ENCODE results near the gene TPK1.
A peak's percentile ranks its signal among the peaks of the same experiment; 100 is the strongest.

TPK1 gene

DNA sequence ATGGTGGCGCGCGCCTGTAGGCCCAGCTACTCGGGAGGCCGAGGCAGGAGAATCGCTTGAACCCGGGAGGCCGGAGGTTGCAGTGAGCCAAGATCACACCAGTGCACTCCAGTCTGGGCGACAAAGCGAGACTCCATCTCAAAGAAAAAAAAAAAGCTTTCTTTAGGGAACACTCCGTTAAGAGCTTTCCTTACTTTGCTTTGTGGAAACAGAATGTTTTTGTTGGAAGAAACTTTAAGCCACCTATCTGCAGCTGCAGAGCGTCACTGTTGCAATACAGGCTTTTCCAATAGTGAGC, 641 bp upstream of the TPK1 start:
- TF ChIP-seq CTCF (conservative IDR thresholded peaks at IDR 0.05; ENCODE audit: low read depth, low read length) = no peak
- DNase-seq (ENCODE audit: low read depth) = no peak
- H3K4me3 ChIP-seq (ENCODE audit: low read length) = peak overlapping the region; percentile 89

GRCh38 chr7:144835155-144835611, 670 bp downstream of the TPK1 start:
- H3K4me3 ChIP-seq (ENCODE audit: low read length) = peak overlapping the region; percentile 89
- TF ChIP-seq CTCF (conservative IDR thresholded peaks at IDR 0.05; ENCODE audit: low read depth, low read length) = no peak
- DNase-seq (ENCODE audit: low read depth) = no peak

DNA sequence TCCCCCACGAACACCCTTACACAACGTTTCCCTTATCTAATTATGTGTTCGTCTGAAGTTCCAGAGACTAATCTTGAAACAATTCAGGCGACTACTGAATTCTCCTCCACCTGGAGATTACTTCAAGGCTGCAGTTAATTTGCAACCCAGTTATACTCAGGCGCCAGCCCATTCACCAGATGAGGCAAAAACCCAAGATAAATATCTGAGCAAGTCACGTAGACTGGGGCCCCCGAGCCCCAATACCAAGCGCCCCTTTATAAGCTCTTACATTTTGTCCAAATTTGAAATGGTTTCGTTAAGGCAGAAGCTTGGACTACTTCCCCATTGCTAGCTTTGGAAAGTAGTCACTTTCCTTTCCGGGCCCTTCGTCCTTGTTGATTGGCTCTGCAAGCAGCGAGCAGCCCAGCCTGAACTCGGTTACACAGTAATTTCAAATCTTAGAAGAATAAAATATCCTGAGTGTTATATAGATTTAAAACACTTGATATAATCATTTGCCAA, 1.2 kb downstream of the TPK1 start:
- no peak for TF ChIP-seq CTCF (conservative IDR thresholded peaks at IDR 0.05; ENCODE audit: low read depth, low read length)
- peak overlapping the region; percentile 89 for H3K4me3 ChIP-seq (ENCODE audit: low read length)
- no peak for DNase-seq (ENCODE audit: low read depth)

- no peak overlapping the region for H3K4me3 ChIP-seq (ENCODE audit: low read length)
- TF ChIP-seq CTCF (conservative IDR thresholded peaks at IDR 0.05; ENCODE audit: low read depth, low read length) = no peak
- no peak for DNase-seq (ENCODE audit: low read depth)
Measured at GRCh38 chr7:144830811-144831210, 5.0 kb downstream of the TPK1 start.

DNA sequence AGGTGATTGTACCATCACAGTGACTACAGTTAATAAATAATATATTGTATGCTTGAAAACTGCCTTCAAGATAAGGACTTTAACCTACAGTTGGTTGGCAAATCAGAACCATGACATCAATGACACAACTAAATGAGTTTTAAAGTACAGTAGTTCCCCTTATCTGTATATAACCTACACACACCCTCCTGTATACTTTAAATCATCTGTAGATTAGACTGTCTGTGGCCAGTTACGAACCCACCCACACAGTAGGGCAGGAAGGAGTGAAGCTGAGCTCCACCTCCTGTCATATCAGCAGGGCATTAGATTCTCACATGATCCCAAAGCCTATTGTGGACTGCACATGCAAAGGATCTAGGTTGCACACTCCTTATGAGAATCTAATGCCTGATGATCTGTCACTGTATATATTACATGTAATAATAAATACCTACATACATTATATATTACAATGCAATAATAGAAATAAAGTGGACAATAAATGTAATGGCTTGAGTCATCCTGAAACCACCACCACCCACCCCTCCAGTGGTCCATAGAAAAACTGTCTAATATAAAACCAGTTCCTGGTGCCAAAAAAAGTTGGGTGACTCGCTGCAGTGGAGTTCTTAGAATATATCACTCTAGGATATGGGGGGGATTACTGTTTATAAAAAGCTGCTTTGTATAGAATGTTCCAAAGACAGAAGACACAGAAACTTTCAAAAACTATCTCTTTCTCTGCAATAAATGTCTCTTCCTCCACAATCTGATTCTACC, 5.6 kb downstream of the TPK1 start:
- no peak for TF ChIP-seq CTCF (conservative IDR thresholded peaks at IDR 0.05; ENCODE audit: low read depth, low read length)
- no peak overlapping the region for H3K4me3 ChIP-seq (ENCODE audit: low read length)
- DNase-seq (ENCODE audit: low read depth) = no peak

DNA sequence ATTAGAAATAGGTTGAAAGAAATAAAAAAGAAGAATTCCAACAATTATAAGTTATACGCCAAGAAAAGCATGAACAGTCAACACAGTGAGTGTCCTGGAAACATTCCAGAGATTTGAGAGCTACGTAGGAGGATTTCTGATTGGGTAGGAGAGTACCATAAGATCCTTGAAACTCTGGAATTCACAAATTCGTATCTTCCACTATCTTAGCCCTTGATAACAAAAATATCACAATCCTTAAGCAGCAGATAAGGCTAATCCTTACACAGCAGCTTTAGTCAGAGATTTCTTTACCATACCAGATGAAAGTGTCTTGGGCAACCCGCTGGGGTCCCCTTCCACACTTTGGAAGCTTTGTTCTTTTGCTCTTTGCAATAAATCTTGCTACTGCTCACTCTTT, 8.2 kb downstream of the TPK1 start:
- H3K4me3 ChIP-seq (ENCODE audit: low read length) = no peak overlapping the region
- TF ChIP-seq CTCF (conservative IDR thresholded peaks at IDR 0.05; ENCODE audit: low read depth, low read length) = no peak
- DNase-seq (ENCODE audit: low read depth) = peak; percentile 69

DNA sequence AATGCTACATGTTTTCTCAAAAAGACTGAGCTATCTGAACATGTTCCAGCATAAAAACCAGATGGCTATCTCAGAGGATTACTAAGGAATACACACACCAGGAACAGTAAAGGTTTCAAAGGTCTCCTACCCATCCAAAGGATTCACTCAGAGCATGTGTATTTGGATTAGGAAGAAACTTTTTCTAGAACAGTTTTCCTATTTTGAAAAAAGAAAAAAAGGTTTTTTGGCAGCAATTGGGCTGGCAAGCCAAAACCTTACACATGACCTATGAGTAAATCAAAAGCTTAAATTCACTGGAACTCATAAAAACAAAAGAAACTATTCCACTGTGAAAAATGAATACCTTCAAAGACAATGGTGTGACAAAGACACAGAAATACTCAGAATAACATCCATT, 9.6 kb downstream of the TPK1 start:
- no peak for TF ChIP-seq CTCF (conservative IDR thresholded peaks at IDR 0.05; ENCODE audit: low read depth, low read length)
- no peak for DNase-seq (ENCODE audit: low read depth)

More for the DNA sequence above, 9.6 kb downstream of the TPK1 start:
- H3K4me3 ChIP-seq (ENCODE audit: low read length) = no peak overlapping the region

Data from retinal pigment epithelial cell (primary cell).